A549 (cell line): ENCODE measurements around the gene NUAK1. TPM values are rescaled to one million over a fixed set of nuclear protein-coding genes. Genes with fewer than 3 reads are reported as not detected.

Source experiments
- ATAC-seq, 2 experiments: fragments of 200-7000 bp in 1 of 2; fragments of >200 bp in 1 of 2; cut with Nextera tagmentation in 1 of 2; cut with Tn5 transposase in 1 of 2; 3 replicates each; pipeline versions ENCODE4 v1.8.0 to v1.9.1; 2018 to 2020; ENCODE audit warnings: mild to moderate bottlenecking in 1 of 2, moderate library complexity in 1 of 2
- CTCF ChIA-PET: fragments of 300-600 bp; sonication (Branson Sonifier 250); formaldehyde crosslinking; extraction: SDS; loops from one replicate; lab custom pipeline; 2021; ENCODE audit warnings: antibody characterized with exemption, inconsistent platforms; lab: Yijun Ruan, JAX
- POLR2A ChIA-PET: fragments of 350-600 bp; formaldehyde crosslinking; extraction: SDS; loops from one replicate; lab custom pipeline; 2021; ENCODE audit warnings: antibody characterized with exemption, inconsistent platforms; lab: Yijun Ruan, JAX
- DNase-seq, 2 experiments: peaks; one replicate each; pipeline versions ENCODE4 v3.0.0 to v3.0.0-alpha.2; 2011 to 2016; ENCODE audit warnings: low read depth in 1 of 2, low spot score in 1 of 2
- FAIRE-seq: peaks from 2 replicates; lab custom pipeline; 2011; peaks lifted over from hg19 to GRCh38; lab: Jason Lieb, UNC
- H3K27ac ChIP-seq, 2 experiments: fragments of >200 bp; sonication (Bioruptor Twin); formaldehyde crosslinking; 3 replicates each; pipeline ENCODE4 v1.5.1; 2016 to 2017
- H3K4me1 ChIP-seq: fragments of >200 bp; sonication (Bioruptor Twin); formaldehyde crosslinking; 3 replicates; pipeline ENCODE4 v1.6.1; 2016
- H3K4me2 ChIP-seq: fragments of >200 bp; sonication (Bioruptor Twin); formaldehyde crosslinking; 3 replicates; pipeline ENCODE4 v1.6.1; 2016
- H3K4me3 ChIP-seq: fragments of >200 bp; sonication (Bioruptor Twin); formaldehyde crosslinking; 3 replicates; pipeline ENCODE4 v1.5.1; 2016
- H3K9me3 ChIP-seq: fragments of >200 bp; sonication (Bioruptor Twin); formaldehyde crosslinking; 3 replicates; pipeline ENCODE4 v1.6.1; 2016
- CBX2 ChIP-seq: fragments of 200-600 bp; sonication (generic); IDR thresholded peaks from 2 replicates; pipeline ENCODE4 v1.6.1; 2016; ENCODE audit warnings: low read depth, mild to moderate bottlenecking, borderline replicate concordance
- CHD2 ChIP-seq: fragments of 150-350 bp; IDR thresholded peaks from 2 replicates; pipeline ENCODE4 v1.6.1; 2014; ENCODE audit warnings: low read length; ENCODE audit not compliant: partially characterized antibody
- EHF ChIP-seq: fragments of 250-450 bp; sonication (Bioruptor Pico); IDR thresholded peaks from 2 replicates; pipeline ENCODE4 v1.5.0; 2020; ENCODE audit warnings: mild to moderate bottlenecking
- FOXS1 ChIP-seq: fragments of 250-450 bp; sonication (Bioruptor Pico); IDR thresholded peaks from 2 replicates; pipeline ENCODE4 v1.5.0; 2020; ENCODE audit warnings: mild to moderate bottlenecking, moderate library complexity
- HDAC2 ChIP-seq: fragments of 200-600 bp; sonication (generic); IDR thresholded peaks from 2 replicates; pipeline ENCODE4 v1.6.1; 2016
- HEYL ChIP-seq: fragments of 250-450 bp; sonication (Bioruptor Pico); IDR thresholded peaks from 2 replicates; pipeline ENCODE4 v1.8.0; 2021; ENCODE audit warnings: mild to moderate bottlenecking, moderate library complexity
- HOXA7 ChIP-seq: fragments of 250-450 bp; sonication (Bioruptor Pico); IDR thresholded peaks from 2 replicates; pipeline ENCODE4 v1.5.0; 2020; ENCODE audit warnings: mild to moderate bottlenecking, moderate library complexity
- HOXB13 ChIP-seq: fragments of 250-450 bp; sonication (Bioruptor Pico); IDR thresholded peaks from 2 replicates; pipeline ENCODE4 v1.5.0; 2020; ENCODE audit warnings: low read depth, mild to moderate bottlenecking, moderate library complexity
- MAFK ChIP-seq: fragments of 450-650 bp; IDR thresholded peaks from 2 replicates; pipeline ENCODE4 v1.6.1; 2014; ENCODE audit not compliant: partially characterized antibody
- MAZ ChIP-seq: fragments of 150-350 bp; IDR thresholded peaks from 2 replicates; pipeline ENCODE4 v1.6.1; 2014; ENCODE audit warnings: antibody characterized with exemption, low read depth, low read length, borderline replicate concordance
- NFE2L2 ChIP-seq: fragments of 150-350 bp; conservative IDR thresholded peaks from 2 replicates; pipeline ENCODE4 v1.6.1; 2014; ENCODE audit warnings: low read length
- NPAS2 ChIP-seq: fragments of 250-450 bp; sonication (Bioruptor Pico); IDR thresholded peaks from 2 replicates; pipeline ENCODE4 v1.8.0; 2022; ENCODE audit warnings: mild to moderate bottlenecking, moderate library complexity, borderline replicate concordance
- NR3C1 ChIP-seq: fragments of >200 bp; sonication (Bioruptor Twin); formaldehyde crosslinking; IDR thresholded peaks from 3 replicates; pipeline ENCODE4 v1.6.1; 2017
- PHF8 ChIP-seq: fragments of 200-600 bp; sonication (generic); IDR thresholded peaks from 2 replicates; pipeline ENCODE4 v1.6.1; 2016; ENCODE audit warnings: low read depth, mild to moderate bottlenecking, antibody characterized with exemption, moderate library complexity, borderline replicate concordance
- RAD21 ChIP-seq, 2 experiments: fragments of >200 bp in 1 of 2; sonication (Bioruptor Twin) in 1 of 2; formaldehyde crosslinking in 1 of 2; IDR thresholded peaks in 1 of 2; conservative IDR thresholded peaks in 1 of 2; 2 replicates in 1 of 2; 3 replicates in 1 of 2; pipeline ENCODE4 v1.6.1; 2012 to 2018; ENCODE audit warnings: inconsistent platforms in 1 of 2
- RCOR1 ChIP-seq: fragments of 150-350 bp; IDR thresholded peaks from 2 replicates; pipeline ENCODE4 v1.6.1; 2014; ENCODE audit warnings: antibody characterized with exemption, low read length, low read depth
- RFX5 ChIP-seq: fragments of 450-650 bp; IDR thresholded peaks from 2 replicates; pipeline ENCODE4 v1.7.1; 2014; ENCODE audit warnings: antibody characterized with exemption, mild to moderate bottlenecking, moderate library complexity
- TFCP2L1 ChIP-seq: fragments of 250-450 bp; sonication (Bioruptor Pico); IDR thresholded peaks from 2 replicates; pipeline ENCODE4 v1.5.0; 2021; ENCODE audit warnings: mild to moderate bottlenecking
- WGBS: methylation state at CpG from one replicate; pipeline ENCODE4 v1.1.6; 2017; ENCODE audit errors: missing lambda C conversion rate; 5-methylcytosine and 5-hydroxymethylcytosine counted together
- polyA plus RNA-seq, 4 experiments: library from polyadenylated mRNA; depleted of rRNA in 3 of 4; stranded (reverse); fragments of >200 nt; fragmentation: RNase III in 1 of 4; extraction: RNeasy Plus Mini Kit Qiagen cat#74134 plus additional on column Dnase treatment in 1 of 4; gene quantifications; 2 replicates in 3 of 4; 3 replicates in 1 of 4; pipeline ENCODE4 v1.2.3, GENCODE V29; 2011 to 2017

NUAK1 gene
- polyA plus RNA-seq, 2 of the 4 experiments (the other 2 are of a cell fraction) = 20.8 to 22.3 TPM

GRCh38 chr12:106176560-106176959, 37.8 kb upstream of the NUAK1 start:
- no peaks in the 10 kb centered on the region for H3K9me3 ChIP-seq
- ChIA-PET POLR2A (no interaction called here), CTCF (interaction anchor here (0.9 kb wide), 1 partner anchor 10 kb away, joined by 3 read pairs; no protein-coding TSS in a partner anchor)
- H3K4me3 ChIP-seq = no peak overlapping the region
- WGBS = 61% methylated on average over 3 of the region's 3 CpGs
- FAIRE-seq (no peak), ATAC-seq (no peak), DNase-seq (no peak)
- H3K4me2 ChIP-seq = no peak overlapping the region
- no peak overlapping the region for H3K27ac ChIP-seq
- no peaks in the 10 kb centered on the region for H3K4me1 ChIP-seq
- no peak for TF ChIP-seq FOXS1

- H3K9me3 ChIP-seq = no peaks in the 10 kb centered on the region
- WGBS = 64% methylated on average over 5 of the region's 5 CpGs
- FAIRE-seq = peak; percentile 18
- TF ChIP-seq RFX5 (no peak), MAFK (no peak), RCOR1 (no peak), TFCP2L1 (CRISPR knock-in tag) (no peak), HOXA7 (no peak), CHD2 (no peak), MAZ (no peak), RAD21 (conservative IDR thresholded peaks at IDR 0.05 in 1 of 2, IDR thresholded peaks at IDR 0.05 in 1 of 2) (no peak), HOXB13 (CRISPR knock-in tag) (no peak), PHF8 (no peak), NR3C1 (no peak), NPAS2 (no peak), CBX2 (no peak), EHF (CRISPR knock-in tag) (no peak)
- DNase-seq = no peak
- no peak overlapping the region for H3K27ac ChIP-seq
- no peak overlapping the region for H3K4me3 ChIP-seq
- POLR2A ChIA-PET = no interaction called here
- no peak overlapping the region for H3K4me2 ChIP-seq
- CTCF ChIA-PET = interaction anchor here (1.2 to 1.4 kb wide), 2 partner anchors 25 to 745 kb away, joined by 3 read pairs; no protein-coding TSS in a partner anchor
- no peak for ATAC-seq
- H3K4me1 ChIP-seq = no peaks in the 10 kb centered on the region
Observed at GRCh38 chr12:106174876-106175275, 36.1 kb upstream of the NUAK1 start.

- 33% methylated on average over 1 of the region's 1 CpG for WGBS
- FAIRE-seq = no peak
- ChIA-PET CTCF (no interaction called here), POLR2A (no interaction called here)
- H3K4me3 ChIP-seq = no peak overlapping the region
- no peak for DNase-seq
- H3K4me1 ChIP-seq = no peaks in the 10 kb centered on the region
- H3K4me2 ChIP-seq = no peak overlapping the region
- TF ChIP-seq PHF8 (no peak), HDAC2 (no peak)
- no peak for ATAC-seq
- H3K27ac ChIP-seq = no peak overlapping the region
- H3K9me3 ChIP-seq = no peaks in the 10 kb centered on the region
Observed at GRCh38 chr12:106173442-106173841, 34.7 kb upstream of the NUAK1 start.

GRCh38 chr12:106171117-106171750, 32.5 kb upstream of the NUAK1 start:
- no peak for FAIRE-seq
- no peak for TF ChIP-seq CHD2
- TF ChIP-seq MAFK = peak; percentile 19
- peak; percentile 66 for TF ChIP-seq NFE2L2
- TF ChIP-seq RAD21 (conservative IDR thresholded peaks at IDR 0.05 in 1 of 2, IDR thresholded peaks at IDR 0.05 in 1 of 2) = peak in 1 of 2 experiments; percentile 18; a peak in 1 of 5 replicates
- TF ChIP-seq NR3C1 = no peak
- no peak for TF ChIP-seq HEYL (CRISPR knock-in tag)
- no peak overlapping the region for H3K4me2 ChIP-seq
- no peaks in the 10 kb centered on the region for H3K4me1 ChIP-seq
- ChIA-PET POLR2A (no interaction called here), CTCF (interaction anchor here (0.7 to 1.6 kb wide), 2 partner anchors 23 to 33 kb away, joined by 4 to 5 read pairs; no protein-coding TSS in a partner anchor)
- WGBS = 69% methylated on average over 4 of the region's 4 CpGs
- no peak overlapping the region for H3K4me3 ChIP-seq
- DNase-seq = no peak
- H3K9me3 ChIP-seq = peaks cover 8% of the 10 kb centered on the region; the same call in 2 of the 3 replicates
- ATAC-seq = no peak
- H3K27ac ChIP-seq = no peak overlapping the region
